ENCODE measurements around the gene PANK1.

DNA sequence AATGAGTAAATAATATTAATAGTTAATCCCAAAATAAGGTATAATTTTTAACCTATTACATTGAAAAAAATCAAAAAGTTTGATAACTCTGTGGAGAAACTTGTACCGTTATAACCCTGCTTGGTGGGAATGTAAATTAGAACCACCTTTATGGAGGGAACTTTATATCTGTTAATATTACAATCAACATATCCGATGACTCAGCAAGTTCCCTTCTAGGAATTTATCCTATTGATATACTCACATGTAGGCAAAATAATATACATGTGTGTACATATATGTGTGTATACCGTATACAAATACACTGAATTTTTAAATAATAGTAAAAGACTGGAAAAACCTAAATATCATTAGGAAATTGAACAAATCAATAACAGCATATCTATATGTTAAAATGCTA is 54.7 kb downstream of the PANK1 start:
- TF ChIP-seq EZH2 (IDR thresholded peaks at IDR 0.05), result no peak
- no peak for TF ChIP-seq CTCF (IDR thresholded peaks at IDR 0.05)
